K562 (cell line): ENCODE measurements around the gene MPZL1. TPM values are rescaled to one million over a fixed set of nuclear protein-coding genes. Genes with fewer than 3 reads are reported as not detected.

Experiments used
- ARID4B ChIP-seq: sonication (generic); formaldehyde crosslinking; IDR thresholded peaks from 2 replicates; pipeline ENCODE4 v1.8.0; 2022; ENCODE audit warnings: mild to moderate bottlenecking, missing genetic modification reagents
- BRF2 ChIP-seq: IDR thresholded peaks from 3 replicates; pipeline ENCODE4 v1.6.1; 2011; ENCODE audit warnings: borderline replicate concordance, mild to moderate bottlenecking; ENCODE audit not compliant: insufficient read length, insufficient read depth
- C11orf30 ChIP-seq: fragments of 450-650 bp; IDR thresholded peaks from 2 replicates; pipeline ENCODE4 v1.6.1; 2016; ENCODE audit warnings: low read depth, mild to moderate bottlenecking
- CHD2 ChIP-seq: IDR thresholded peaks from 2 replicates; pipeline ENCODE4 v1.6.1; 2011; ENCODE audit warnings: low read depth, low read length
- DEAF1 ChIP-seq: fragments of 450-650 bp; formaldehyde crosslinking; IDR thresholded peaks from 2 replicates; pipeline ENCODE4 v1.4.0; 2020; ENCODE audit warnings: mild to moderate bottlenecking, moderate library complexity
- GATA2 ChIP-seq: sonication (generic); formaldehyde crosslinking; IDR thresholded peaks from 2 replicates; pipeline ENCODE4 v1.4.0; 2020; ENCODE audit warnings: mild to moderate bottlenecking, missing genetic modification reagents
- HCFC1 ChIP-seq: IDR thresholded peaks from 2 replicates; pipeline ENCODE4 v1.6.1; 2012; ENCODE audit warnings: low read depth, low read length, improper control_type of control experiment
- KLF10 ChIP-seq: fragments of 250-450 bp; sonication (Bioruptor Pico); IDR thresholded peaks from 2 replicates; pipeline ENCODE4 v1.6.1; 2021; ENCODE audit warnings: matching md5 sums
- NFE2L1 ChIP-seq: fragments of 450-650 bp; IDR thresholded peaks from 2 replicates; pipeline ENCODE4 v1.6.1; 2016; ENCODE audit warnings: missing genetic modification characterization, low read depth, mild to moderate bottlenecking, missing compliant biosample characterization, moderate library complexity, borderline replicate concordance
- NFXL1 ChIP-seq: fragments of 450-650 bp; formaldehyde crosslinking; IDR thresholded peaks from 2 replicates; pipeline ENCODE4 v1.4.0; 2021; ENCODE audit warnings: mild to moderate bottlenecking
- PREB ChIP-seq: sonication (generic); formaldehyde crosslinking; IDR thresholded peaks from 2 replicates; pipeline ENCODE4 v1.8.1; 2023; ENCODE audit warnings: mild to moderate bottlenecking, missing genetic modification reagents
- SETDB1 ChIP-seq: IDR thresholded peaks from one replicate; pipeline ENCODE4 v1.6.1; 2012; ENCODE audit warnings: low read length, control low read depth, inconsistent platforms
- SIX5 ChIP-seq, 2 experiments: IDR thresholded peaks; 2 replicates each; pipeline ENCODE4 v1.6.1; 2011; ENCODE audit warnings: low read length in 2 of 2, borderline replicate concordance in 1 of 2, low read depth in 1 of 2, mild to moderate bottlenecking in 1 of 2, moderate library complexity in 1 of 2; ENCODE audit not compliant: insufficient read depth in 1 of 2
- TCF7 ChIP-seq: sonication (generic); IDR thresholded peaks from 2 replicates; pipeline ENCODE4 v1.6.1; 2016; ENCODE audit warnings: antibody characterized with exemption, borderline replicate concordance
- THAP7 ChIP-seq: fragments of 250-450 bp; sonication (Bioruptor Pico); IDR thresholded peaks from 2 replicates; pipeline ENCODE4 v1.5.0; 2021
- U2AF1 ChIP-seq: fragments of 200-400 bp; formaldehyde crosslinking; optimal IDR thresholded peaks from 2 replicates; pipeline ENCODE3; 2017; ENCODE audit warnings: mild to moderate bottlenecking, low read depth, low read length, moderate library complexity
- ZC3H4 ChIP-seq: sonication (generic); formaldehyde crosslinking; IDR thresholded peaks from 2 replicates; pipeline ENCODE4 v1.9.0; 2021; ENCODE audit warnings: missing genetic modification reagents, borderline replicate concordance
- ZNF445 ChIP-seq: fragments of 250-450 bp; sonication (Bioruptor Pico); IDR thresholded peaks from 2 replicates; pipeline ENCODE4 v1.4.0; 2020; ENCODE audit warnings: low read depth, mild to moderate bottlenecking, moderate library complexity
- ZNF586 ChIP-seq: fragments of 450-650 bp; formaldehyde crosslinking; conservative IDR thresholded peaks from 2 replicates; pipeline ENCODE4 v1.4.0; 2020; ENCODE audit warnings: mild to moderate bottlenecking, moderate library complexity
- polyA plus RNA-seq, 8 experiments: library from polyadenylated mRNA; depleted of rRNA in 4 of 8; stranded (reverse) in 5 of 8; unstranded in 3 of 8; fragments of >200 nt; fragmentation: Nextera tagmentation in 2 of 8; fragmentation: Illumina TruSeq in 1 of 8; extraction: Ambion mirVana in 2 of 8; extraction: Trizol in 1 of 8; gene quantifications; 2 replicates each; pipeline versions ENCODE4 v1.2.1 to v1.2.3, GENCODE V29; 2011 to 2014; ENCODE audit warnings: inconsistent platforms in 1 of 8, missing spikeins in 1 of 8
- total RNA-seq, 7 experiments: library from RNA; depleted of rRNA in 6 of 7; stranded (reverse); fragments of >200 nt in 6 of 7; fragmentation: Illumina TruSeq in 2 of 7; extraction: Trizol in 2 of 7; gene quantifications; 2 replicates each; pipeline versions ENCODE4 v1.2.1 to v1.2.3, GENCODE V29; 2011 to 2021; ENCODE audit warnings: low replicate concordance in 1 of 7
- TF ChIP-seq, protein P1 (sequence below), 2 experiments: fragments of 450-650 bp in 1 of 2; sonication (generic) in 1 of 2; formaldehyde crosslinking; conservative IDR thresholded peaks; 2 replicates each; pipeline versions ENCODE4 v1.4.0 to v1.8.1; 2020 to 2022; ENCODE audit warnings: mild to moderate bottlenecking in 1 of 2, missing genetic modification reagents in 1 of 2

The MPZL1 gene
- total and polyA plus RNA-seq, 9 of the 15 experiments (the other 6 are each of a cell fraction or from before 2014, with no cell fraction given) = 14.5 to 153 (median 66.5) TPM

- no peak for TF ChIP-seq THAP7 (CRISPR knock-in tag)
- TF ChIP-seq U2AF1 = no peak
- TF ChIP-seq NFE2L1 (tag) = no peak
- no peak for TF ChIP-seq DEAF1 (CRISPR knock-in tag)
- TF ChIP-seq, protein P1, sequence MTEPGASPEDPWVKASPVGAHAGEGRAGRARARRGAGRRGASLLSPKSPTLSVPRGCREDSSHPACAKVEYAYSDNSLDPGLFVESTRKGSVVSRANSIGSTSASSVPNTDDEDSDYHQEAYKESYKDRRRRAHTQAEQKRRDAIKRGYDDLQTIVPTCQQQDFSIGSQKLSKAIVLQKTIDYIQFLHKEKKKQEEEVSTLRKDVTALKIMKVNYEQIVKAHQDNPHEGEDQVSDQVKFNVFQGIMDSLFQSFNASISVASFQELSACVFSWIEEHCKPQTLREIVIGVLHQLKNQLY (CRISPR knock-in tag; conservative IDR thresholded peaks at IDR 0.05) = no peak
- no peak for TF ChIP-seq CHD2
- TF ChIP-seq HCFC1 = no peak
- TF ChIP-seq SETDB1 = no peak
- TF ChIP-seq TCF7 = no peak
- TF ChIP-seq NFXL1 (CRISPR knock-in tag) = no peak
- TF ChIP-seq BRF2 = no peak
- TF ChIP-seq ZC3H4 (CRISPR knock-in tag) = no peak
- no peak for TF ChIP-seq KLF10
- TF ChIP-seq ZNF586 (CRISPR knock-in tag) = no peak
- no peak for TF ChIP-seq PREB (CRISPR knock-in tag)
- TF ChIP-seq GATA2 = no peak
- TF ChIP-seq C11orf30 = peak; percentile 80
- TF ChIP-seq SIX5 (IDR thresholded peaks at IDR 0.05; ENCODE audit: borderline replicate concordance in 1 of 2, insufficient read depth in 1 of 2, low read depth in 1 of 2, low read length in 2 of 2) = no peak
- TF ChIP-seq ZNF445 (CRISPR knock-in tag) = no peak
- TF ChIP-seq ARID4B = no peak
These were observed 75.2 kb downstream of the MPZL1 start (continued) for GRCh38 chr1:167797015-167797414.
